Trophoblast cell (in vitro differentiated cells and primary cell): ENCODE data around the gene ZFP82. TPM values are rescaled to one million over a fixed set of nuclear protein-coding genes. Genes with fewer than 3 reads are reported as not detected.

ENCODE experiments used
- DNase-seq, 2 donors: peaks; one replicate each; pipeline ENCODE4 v3.0.0-alpha.2; 2016
- H2AFZ ChIP-seq: 2 replicates; pipeline ENCODE4 v1.6.1; 2013; ENCODE audit warnings: low read length, moderate library complexity, mild to moderate bottlenecking; ENCODE audit not compliant: insufficient read depth, poor library complexity
- H2AK5ac ChIP-seq: 2 replicates; pipeline ENCODE4 v1.6.1; 2013; ENCODE audit warnings: mild to moderate bottlenecking, low read length
- H2BK120ac ChIP-seq: 2 replicates; pipeline ENCODE4 v1.6.1; 2013; ENCODE audit warnings: low read length, mild to moderate bottlenecking, moderate library complexity; ENCODE audit not compliant: insufficient read depth, poor library complexity
- H2BK12ac ChIP-seq: 2 replicates; pipeline ENCODE4 v1.6.1; 2013; ENCODE audit warnings: mild to moderate bottlenecking, low read length, moderate library complexity
- H2BK5ac ChIP-seq: 2 replicates; pipeline ENCODE4 v1.6.1; 2013; ENCODE audit warnings: low read length, low read depth, moderate library complexity, mild to moderate bottlenecking; ENCODE audit not compliant: poor library complexity
- H3K14ac ChIP-seq: 2 replicates; pipeline ENCODE4 v1.6.1; 2013; ENCODE audit warnings: mild to moderate bottlenecking, low read length
- H3K18ac ChIP-seq: 2 replicates; pipeline ENCODE4 v1.6.1; 2013; ENCODE audit warnings: mild to moderate bottlenecking, low read length
- H3K23ac ChIP-seq: 2 replicates; pipeline ENCODE4 v1.6.1; 2013; ENCODE audit warnings: low read length
- H3K27ac ChIP-seq: 2 replicates; pipeline ENCODE4 v1.5.1; 2013; ENCODE audit warnings: low read depth, mild to moderate bottlenecking, inconsistent platforms, low read length, moderate library complexity
- H3K27me3 ChIP-seq: 2 replicates; pipeline ENCODE4 v1.6.1; 2013; ENCODE audit warnings: inconsistent platforms, mild to moderate bottlenecking, low read length, moderate library complexity; ENCODE audit not compliant: insufficient read depth
- H3K36me3 ChIP-seq, 2 experiments: 1 replicate in 1 of 2; 2 replicates in 1 of 2; pipeline ENCODE4 v1.6.1; 2013; ENCODE audit warnings: low read length in 2 of 2, mild to moderate bottlenecking in 2 of 2, moderate library complexity in 1 of 2; ENCODE audit not compliant: insufficient read depth in 2 of 2, control insufficient read depth in 1 of 2
- H3K4ac ChIP-seq: 2 replicates; pipeline ENCODE4 v1.6.1; 2013; ENCODE audit warnings: low read depth, mild to moderate bottlenecking, low read length, moderate library complexity
- H3K4me1 ChIP-seq, 2 experiments: 1 replicate in 1 of 2; 2 replicates in 1 of 2; pipeline ENCODE4 v1.6.1; 2013; ENCODE audit warnings: low read length in 2 of 2, mild to moderate bottlenecking in 2 of 2, moderate library complexity in 1 of 2; ENCODE audit not compliant: insufficient read depth in 2 of 2, control insufficient read depth in 1 of 2
- H3K4me2 ChIP-seq: 2 replicates; pipeline ENCODE4 v1.6.1; 2013; ENCODE audit warnings: inconsistent platforms, mild to moderate bottlenecking, low read length, moderate library complexity
- H3K4me3 ChIP-seq: 2 replicates; pipeline ENCODE4 v1.5.1; 2013; ENCODE audit warnings: mild to moderate bottlenecking, low read depth, low read length, inconsistent platforms
- H3K79me1 ChIP-seq: one replicate; pipeline ENCODE4 v1.6.1; 2013; ENCODE audit warnings: low read length
- H3K79me2 ChIP-seq: 2 replicates; pipeline ENCODE4 v1.6.1; 2013; ENCODE audit warnings: low read length, mild to moderate bottlenecking; ENCODE audit not compliant: control insufficient read depth, insufficient read depth, poor library complexity
- H3K9ac ChIP-seq: 2 replicates; pipeline ENCODE4 v1.6.1; 2013; ENCODE audit warnings: mild to moderate bottlenecking, low read length
- H3K9me3 ChIP-seq: 2 replicates; pipeline ENCODE4 v1.6.1; 2013; ENCODE audit warnings: low read depth, mild to moderate bottlenecking, control low read depth, inconsistent platforms, low read length; ENCODE audit not compliant: insufficient read depth
- H4K12ac ChIP-seq: 2 replicates; pipeline ENCODE4 v1.6.1; 2013; ENCODE audit warnings: low read depth, mild to moderate bottlenecking, low read length, moderate library complexity
- H4K8ac ChIP-seq: 2 replicates; pipeline ENCODE4 v1.6.1; 2013; ENCODE audit warnings: low read depth, mild to moderate bottlenecking, low read length, moderate library complexity
- H4K91ac ChIP-seq: one replicate; pipeline ENCODE4 v1.6.1; 2013; ENCODE audit warnings: low read depth, mild to moderate bottlenecking, low read length, moderate library complexity
- WGBS: extraction: QIAGEN DNeasy Blood & Tissue Kit; methylation state at CpG from one replicate; pipeline ENCODE4 v1.1.7; 2013; ENCODE audit warnings: missing lambda C conversion rate; ENCODE audit not compliant: insufficient read length, insufficient coverage; ENCODE audit errors: extremely low coverage; 5-methylcytosine and 5-hydroxymethylcytosine counted together
- polyA plus RNA-seq: library from polyadenylated mRNA; stranded (reverse); fragments of 200-250 nt; gene quantifications from 2 replicates; pipeline ENCODE4 v1.2.3, GENCODE V29; 2013

ZFP82 gene
- polyA plus RNA-seq = 5.3 and 5.5 TPM in 2 replicates

DNA sequence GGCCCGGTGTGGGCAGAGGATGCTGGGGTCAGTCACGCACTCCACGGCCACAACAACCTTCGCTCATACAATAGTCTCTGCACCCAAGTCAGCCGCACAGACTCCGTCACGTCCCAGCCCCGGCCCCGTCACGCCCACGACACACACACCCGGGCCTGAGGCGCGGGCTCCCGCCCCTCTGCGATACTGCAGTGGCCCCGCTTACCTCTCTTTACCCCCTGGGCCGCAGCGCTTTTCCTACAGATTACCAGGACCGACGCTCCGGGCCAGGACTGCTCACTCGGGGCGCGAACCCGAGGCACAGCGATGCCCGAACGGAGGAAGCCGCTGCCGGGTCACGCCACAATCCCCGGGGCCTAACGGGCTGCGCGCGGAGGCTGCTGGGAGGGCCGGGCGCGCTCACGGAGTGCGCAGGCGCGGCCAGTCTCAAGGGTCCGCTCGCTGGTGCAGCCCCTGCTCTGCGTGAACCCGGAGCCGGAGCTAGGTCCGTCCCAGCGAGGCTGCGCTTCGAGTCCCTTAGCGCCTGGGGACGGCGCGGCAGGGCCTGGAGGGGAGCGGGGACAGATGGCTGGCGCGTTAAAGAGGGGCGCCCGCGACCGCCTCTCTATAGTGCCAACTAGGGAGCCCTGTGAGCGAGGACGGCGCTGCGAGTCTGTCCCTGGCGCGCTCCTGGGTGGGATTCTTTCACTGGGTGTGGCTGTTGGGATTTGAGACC is at the start of gene ZFP82:
ZFP82 (minus strand) TSS at position 358 of the 715 bp plus-strand sequence. CDS start 8,855 bp downstream, outside the sequence.
- Histone ChIP-seq H3K23ac (no peak within 1 kb of the TSS), H3K14ac (peak within 1 kb of the TSS; percentile 76), H3K18ac (peak within 1 kb of the TSS; percentile 67), H2BK120ac (peak within 1 kb of the TSS; percentile 84), H3K9me3 (no peaks in the 10 kb centered on the region), H3K4me1 (peaks cover 7 to 16% of the 10 kb centered on the region in 2 experiments), H4K12ac (peak within 1 kb of the TSS; percentile 49), H3K79me2 (peaks cover 15% of the 10 kb centered on the region), H2AK5ac (peak within 1 kb of the TSS; percentile 20), H3K9ac (peak within 1 kb of the TSS; percentile 96), H2BK5ac (peak within 1 kb of the TSS; percentile 58), H4K91ac (peak within 1 kb of the TSS; percentile 86), H3K36me3 (no peaks in the 10 kb centered on the region), H3K4me3 (peak within 1 kb of the TSS; percentile 85), H4K8ac (peak within 1 kb of the TSS; percentile 100), H3K27me3 (no peaks in the 10 kb centered on the region), H3K4ac (peak within 1 kb of the TSS; percentile 46), H2AFZ (peak within 1 kb of the TSS; percentile 88), H3K79me1 (peaks cover 17% of the 10 kb centered on the region), H3K27ac (peak within 1 kb of the TSS; percentile 55), H3K4me2 (peak within 1 kb of the TSS; percentile 78), H2BK12ac (no peak within 1 kb of the TSS)
- peak; percentile 67 to 81 for DNase-seq
- no CpG with 5 or more reads among the region's 70 CpGs for WGBS

DNA sequence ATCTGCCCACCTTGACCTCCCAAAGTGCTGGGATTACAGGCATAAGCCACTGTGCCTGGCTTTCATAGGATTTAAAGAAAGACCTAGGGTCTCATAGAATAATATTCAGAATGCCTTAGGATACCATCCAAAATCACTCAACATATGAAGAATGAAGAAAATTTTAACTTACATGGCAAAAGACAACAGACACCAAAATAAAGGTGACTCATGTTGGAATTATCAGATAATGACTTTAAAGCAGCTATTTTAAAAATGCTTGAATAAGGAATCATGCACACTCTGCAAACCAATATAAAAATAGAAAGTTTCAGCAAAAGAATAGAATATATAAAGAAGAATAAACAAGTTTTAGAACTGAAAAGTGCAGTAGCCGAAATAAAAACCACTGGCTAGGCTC is 41.6 kb upstream of the ZFP82 start:
- Histone ChIP-seq H3K4me3 (no peak overlapping the region), H2BK12ac (no peak overlapping the region), H3K9ac (no peak overlapping the region), H2BK5ac (no peak overlapping the region), H4K8ac (no peak overlapping the region), H3K18ac (no peak overlapping the region), H3K27me3 (no peaks in the 10 kb centered on the region), H2AK5ac (no peak overlapping the region), H2BK120ac (no peak overlapping the region), H2AFZ (no peak overlapping the region), H3K23ac (no peak overlapping the region), H3K9me3 (no peaks in the 10 kb centered on the region), H4K12ac (no peak overlapping the region), H3K14ac (no peak overlapping the region), H3K4me1 (no peaks in the 10 kb centered on the region), H3K79me1 (no peaks in the 10 kb centered on the region), H3K27ac (no peak overlapping the region), H3K36me3 (peaks cover 0 to 2% of the 10 kb centered on the region in 2 experiments), H3K4ac (no peak overlapping the region), H3K79me2 (no peaks in the 10 kb centered on the region), H3K4me2 (no peak overlapping the region), H4K91ac (no peak overlapping the region)
- peak in 1 of 2 donors; percentile 54 for DNase-seq
- WGBS = no CpG with 5 or more reads among the region's 1 CpG

DNA sequence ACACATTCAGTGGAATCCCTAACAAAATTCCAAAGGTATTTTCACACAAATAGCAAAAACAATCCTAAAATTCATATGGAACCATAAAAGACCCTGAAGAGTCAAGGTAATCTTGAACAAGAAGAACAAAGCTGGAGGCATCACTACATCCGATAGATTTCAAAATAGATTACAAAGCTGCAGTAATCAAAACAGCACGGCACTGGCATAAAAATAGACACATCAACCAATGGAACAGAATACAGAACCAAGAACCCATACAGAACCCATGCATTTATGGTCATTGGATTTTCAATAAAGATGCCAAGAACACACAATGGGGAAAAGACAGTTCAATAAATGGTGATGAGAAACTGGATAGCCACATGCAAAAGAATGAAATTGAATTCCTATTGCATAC is 38.4 kb upstream of the ZFP82 start:
- Histone ChIP-seq H2AFZ (no peak overlapping the region), H3K27me3 (no peaks in the 10 kb centered on the region)
- WGBS = no CpG with 5 or more reads among the region's 2 CpGs

DNA sequence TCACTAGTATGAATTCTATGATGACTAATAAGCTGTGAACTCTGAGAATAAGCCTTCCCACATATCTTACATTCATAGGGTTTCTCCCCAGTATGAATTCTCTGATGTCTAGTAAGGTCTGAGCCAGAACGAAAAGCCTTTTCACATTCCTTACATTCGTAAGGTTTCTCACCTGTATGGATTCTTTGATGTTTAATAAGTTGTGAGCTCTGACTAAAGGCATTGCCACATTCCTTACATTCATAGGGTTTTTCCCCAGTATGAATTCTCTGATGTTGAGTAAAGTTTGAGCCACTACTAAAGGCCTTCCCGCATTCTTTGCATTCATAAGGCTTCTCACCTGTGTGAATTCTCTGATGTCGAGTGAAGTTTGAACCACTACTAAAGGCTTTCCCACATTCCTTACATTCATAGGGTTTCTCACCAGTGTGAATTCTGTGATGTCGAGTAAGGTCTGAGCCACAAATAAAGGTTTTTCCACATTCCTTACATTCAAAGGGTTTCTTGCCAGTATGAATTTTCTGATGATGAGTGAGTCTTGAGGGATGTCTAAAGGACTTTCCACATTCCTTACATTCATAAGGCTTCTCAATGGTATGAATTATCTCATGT is 30.7 kb upstream of the ZFP82 start:
- Histone ChIP-seq H3K4ac (no peak overlapping the region), H2AK5ac (no peak overlapping the region), H3K4me2 (no peak overlapping the region), H2AFZ (no peak overlapping the region), H3K4me3 (no peak overlapping the region), H3K79me1 (no peaks in the 10 kb centered on the region), H2BK5ac (no peak overlapping the region), H2BK12ac (no peak overlapping the region), H3K36me3 (peaks cover 6 to 11% of the 10 kb centered on the region in 2 experiments), H3K9me3 (peaks cover 3% of the 10 kb centered on the region), H4K8ac (no peak overlapping the region), H3K18ac (no peak overlapping the region), H3K9ac (no peak overlapping the region), H3K27ac (no peak overlapping the region), H3K4me1 (no peaks in the 10 kb centered on the region), H3K79me2 (no peaks in the 10 kb centered on the region), H3K23ac (no peak overlapping the region), H4K91ac (no peak overlapping the region), H3K14ac (no peak overlapping the region), H4K12ac (no peak overlapping the region), H3K27me3 (no peaks in the 10 kb centered on the region), H2BK120ac (no peak overlapping the region)
- DNase-seq = peak; percentile 42 to 70
- WGBS = no CpG with 5 or more reads among the region's 5 CpGs

More for the DNA sequence above, 38.4 kb upstream of the ZFP82 start:
- H4K8ac ChIP-seq = no peak overlapping the region
- no peak overlapping the region for H3K9ac ChIP-seq
- H2AK5ac ChIP-seq = no peak overlapping the region
- no peak overlapping the region for H3K14ac ChIP-seq
- H3K36me3 ChIP-seq = peaks cover 2% of the 10 kb centered on the region in 2 experiments
- H3K9me3 ChIP-seq = no peaks in the 10 kb centered on the region
- H3K4ac ChIP-seq = no peak overlapping the region
- DNase-seq = no peak
- no peak overlapping the region for H2BK12ac ChIP-seq
- H3K4me2 ChIP-seq = no peak overlapping the region
- H3K4me3 ChIP-seq = no peak overlapping the region
- H3K23ac ChIP-seq = no peak overlapping the region
- H2BK5ac ChIP-seq = no peak overlapping the region
- no peak overlapping the region for H3K27ac ChIP-seq
- no peaks in the 10 kb centered on the region for H3K79me1 ChIP-seq
- H4K91ac ChIP-seq = no peak overlapping the region
- H2BK120ac ChIP-seq = no peak overlapping the region
- no peaks in the 10 kb centered on the region for H3K4me1 ChIP-seq
- H3K79me2 ChIP-seq = no peaks in the 10 kb centered on the region
- H3K18ac ChIP-seq = no peak overlapping the region
- no peak overlapping the region for H4K12ac ChIP-seq
